HEK293 (cell line): ENCODE results near the gene ZBTB5.

Experiments
- CTCF ChIA-PET: fragments of 350-600 bp; formaldehyde crosslinking; extraction: SDS; loops from one replicate; lab custom pipeline; 2021; ENCODE audit warnings: antibody characterized with exemption; lab: Yijun Ruan, JAX
- POLR2A ChIA-PET: fragments of 300-600 bp; formaldehyde crosslinking; extraction: SDS; loops from one replicate; lab custom pipeline; 2020; ENCODE audit warnings: antibody characterized with exemption, inconsistent platforms; lab: Yijun Ruan, JAX
- H3K27ac ChIP-seq: fragments of 200-500 bp; sonication (Bioruptor generic); 2 replicates; pipeline ENCODE4 v1.5.1; 2014; ENCODE audit warnings: low read depth, low read length, control low read depth, inconsistent platforms; ENCODE audit errors: extremely low read depth
- H3K36me3 ChIP-seq, 2 experiments: fragments of 200-500 bp in 1 of 2; sonication (Bioruptor generic) in 1 of 2; 1 replicate in 1 of 2; 2 replicates in 1 of 2; pipeline ENCODE4 v1.5.1; 2014 to 2017; ENCODE audit warnings: inconsistent platforms in 2 of 2, low read length in 2 of 2; ENCODE audit not compliant: control insufficient read depth in 2 of 2, insufficient read depth in 1 of 2
- H3K4me1 ChIP-seq: fragments of 200-500 bp; sonication (Bioruptor generic); 2 replicates; pipeline ENCODE4 v1.5.1; 2014; ENCODE audit warnings: mild to moderate bottlenecking, low read length, inconsistent platforms; ENCODE audit not compliant: control insufficient read depth, insufficient read depth
- H3K4me3 ChIP-seq: 2 replicates; pipeline ENCODE4 v1.5.1; 2011; ENCODE audit warnings: low read depth, mild to moderate bottlenecking, control low read depth, low read length, moderate library complexity
- H3K9me3 ChIP-seq: fragments of 200-500 bp; sonication (Bioruptor generic); 2 replicates; pipeline ENCODE4 v1.5.1; 2014; ENCODE audit warnings: low read depth, low read length, inconsistent platforms; ENCODE audit not compliant: control insufficient read depth, insufficient read depth
- KLF9 ChIP-seq: fragments of 450-650 bp; formaldehyde crosslinking; IDR thresholded peaks from 2 replicates; pipeline ENCODE4 v1.5.1; 2016; ENCODE audit warnings: missing biosample characterization, missing genetic modification characterization, low read depth
- ZFP3 ChIP-seq: fragments of 450-650 bp; formaldehyde crosslinking; IDR thresholded peaks from 2 replicates; pipeline ENCODE4 v1.5.1; 2016; ENCODE audit warnings: low read depth, missing biosample characterization, missing genetic modification characterization
- ZNF138 ChIP-seq: fragments of 450-650 bp; formaldehyde crosslinking; IDR thresholded peaks from 2 replicates; pipeline ENCODE4 v1.5.1; 2016; ENCODE audit warnings: missing biosample characterization, missing genetic modification characterization, borderline replicate concordance
- ZNF175 ChIP-seq: fragments of 450-650 bp; formaldehyde crosslinking; IDR thresholded peaks from 2 replicates; pipeline ENCODE4 v1.5.1; 2016; ENCODE audit warnings: missing biosample characterization, missing genetic modification characterization
- ZNF223 ChIP-seq: fragments of 450-650 bp; formaldehyde crosslinking; IDR thresholded peaks from 2 replicates; pipeline ENCODE4 v1.5.1; 2016; ENCODE audit warnings: missing biosample characterization, missing genetic modification characterization
- ZNF23 ChIP-seq: fragments of 450-650 bp; formaldehyde crosslinking; IDR thresholded peaks from 2 replicates; pipeline ENCODE4 v1.5.1; 2016; ENCODE audit warnings: missing biosample characterization, missing genetic modification characterization, borderline replicate concordance
- ZNF248 ChIP-seq: fragments of 450-650 bp; formaldehyde crosslinking; IDR thresholded peaks from 2 replicates; pipeline ENCODE4 v1.5.1; 2017; ENCODE audit warnings: missing biosample characterization, missing genetic modification characterization
- ZNF266 ChIP-seq: fragments of 450-650 bp; formaldehyde crosslinking; IDR thresholded peaks from 2 replicates; pipeline ENCODE4 v1.5.1; 2016; ENCODE audit warnings: missing biosample characterization, missing genetic modification characterization, low read depth
- ZNF302 ChIP-seq: fragments of 450-650 bp; formaldehyde crosslinking; IDR thresholded peaks from 2 replicates; pipeline ENCODE4 v1.5.1; 2016; ENCODE audit warnings: missing biosample characterization, missing genetic modification characterization, low read depth
- ZNF341 ChIP-seq: fragments of 450-650 bp; formaldehyde crosslinking; IDR thresholded peaks from 2 replicates; pipeline ENCODE4; 2016; ENCODE audit warnings: low read depth, missing biosample characterization, missing genetic modification characterization
- ZNF529 ChIP-seq: fragments of 450-650 bp; formaldehyde crosslinking; IDR thresholded peaks from 2 replicates; pipeline ENCODE4 v1.5.1; 2017; ENCODE audit warnings: missing genetic modification characterization, missing biosample characterization; ENCODE audit not compliant: insufficient replicate concordance
- ZNF701 ChIP-seq: fragments of 450-650 bp; formaldehyde crosslinking; IDR thresholded peaks from 2 replicates; pipeline ENCODE4 v1.5.1; 2016; ENCODE audit warnings: missing biosample characterization, missing genetic modification characterization
- ZNF776 ChIP-seq: fragments of 450-650 bp; formaldehyde crosslinking; IDR thresholded peaks from 2 replicates; pipeline ENCODE4 v1.5.0; 2017; ENCODE audit warnings: missing biosample characterization, missing genetic modification characterization, borderline replicate concordance
- ZSCAN23 ChIP-seq: fragments of 450-650 bp; formaldehyde crosslinking; IDR thresholded peaks from 2 replicates; pipeline ENCODE4 v1.5.1; 2016; ENCODE audit warnings: missing biosample characterization, missing genetic modification characterization
- TF ChIP-seq, protein P1 (sequence below): fragments of 450-650 bp; formaldehyde crosslinking; IDR thresholded peaks from 2 replicates; pipeline ENCODE4 v1.5.1; 2016; ENCODE audit warnings: missing biosample characterization, missing genetic modification characterization
- TF ChIP-seq, protein P2 (sequence below): fragments of 450-650 bp; formaldehyde crosslinking; optimal IDR thresholded peaks from 2 replicates; pipeline ENCODE3; 2016; ENCODE audit warnings: missing biosample characterization, mild to moderate bottlenecking, missing genetic modification characterization
- TF ChIP-seq, protein P3 (sequence below): fragments of 450-650 bp; formaldehyde crosslinking; IDR thresholded peaks from 2 replicates; pipeline ENCODE4 v1.5.1; 2017; ENCODE audit warnings: missing biosample characterization, missing genetic modification characterization
- TF ChIP-seq, protein P4 (sequence below): fragments of 450-650 bp; formaldehyde crosslinking; IDR thresholded peaks from 2 replicates; pipeline ENCODE4 v1.5.1; 2017; ENCODE audit warnings: missing biosample characterization, missing genetic modification characterization

Gene ZBTB5

DNA sequence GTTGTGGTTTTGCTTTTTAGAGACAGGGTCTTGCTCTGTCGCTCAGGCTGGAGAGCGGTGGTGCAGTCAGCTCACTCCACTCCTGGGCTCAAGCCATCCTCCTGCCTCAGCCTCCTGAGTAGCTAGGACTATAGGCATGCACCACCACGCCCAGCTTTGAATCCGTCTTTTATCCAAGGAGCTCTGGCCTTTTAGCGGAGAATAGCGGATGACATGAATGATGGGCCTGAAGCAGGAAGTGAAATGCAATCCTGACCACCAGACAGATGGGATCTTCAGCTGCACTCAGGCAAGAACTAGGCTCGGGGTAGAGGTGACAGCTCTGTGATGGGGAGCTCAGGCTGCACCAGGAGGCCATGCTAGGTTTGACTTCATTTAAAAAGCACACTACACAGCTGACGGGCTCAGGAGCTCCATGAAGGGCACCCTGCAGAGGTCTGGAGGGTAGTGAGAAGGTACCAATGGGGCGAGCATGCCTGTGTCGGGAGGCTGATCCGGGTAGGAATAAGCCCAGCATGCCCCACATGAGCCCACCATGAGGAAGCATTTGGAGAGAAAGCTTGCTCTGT, 42.4 kb upstream of the ZBTB5 start:
- POLR2A ChIA-PET: interaction anchor here (0.5 to 1.4 kb wide), 3 partner anchors 21 to 1113 kb away, joined by 3 to 5 read pairs (median 5); partner anchors contain the start of genes ANKRD18A and ZBTB5
- H3K27ac ChIP-seq: no peak overlapping the region
- peaks cover 0 to 80% of the 10 kb centered on the region in 2 experiments; a peak in 2 of 3 replicates for H3K36me3 ChIP-seq
- H3K4me1 ChIP-seq: no peaks in the 10 kb centered on the region
- TF ChIP-seq ZNF248 (tag by site-specific recombination): no peak
- TF ChIP-seq, protein P1, sequence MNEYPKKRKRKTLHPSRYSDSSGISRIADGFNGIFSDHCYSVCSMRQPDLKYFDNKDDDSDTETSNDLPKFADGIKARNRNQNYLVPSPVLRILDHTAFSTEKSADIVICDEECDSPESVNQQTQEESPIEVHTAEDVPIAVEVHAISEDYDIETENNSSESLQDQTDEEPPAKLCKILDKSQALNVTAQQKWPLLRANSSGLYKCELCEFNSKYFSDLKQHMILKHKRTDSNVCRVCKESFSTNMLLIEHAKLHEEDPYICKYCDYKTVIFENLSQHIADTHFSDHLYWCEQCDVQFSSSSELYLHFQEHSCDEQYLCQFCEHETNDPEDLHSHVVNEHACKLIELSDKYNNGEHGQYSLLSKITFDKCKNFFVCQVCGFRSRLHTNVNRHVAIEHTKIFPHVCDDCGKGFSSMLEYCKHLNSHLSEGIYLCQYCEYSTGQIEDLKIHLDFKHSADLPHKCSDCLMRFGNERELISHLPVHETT (tag by site-specific recombination): no peak
- no peaks in the 10 kb centered on the region for H3K9me3 ChIP-seq
- CTCF ChIA-PET: no interaction called here
- H3K4me3 ChIP-seq: no peak overlapping the region

DNA sequence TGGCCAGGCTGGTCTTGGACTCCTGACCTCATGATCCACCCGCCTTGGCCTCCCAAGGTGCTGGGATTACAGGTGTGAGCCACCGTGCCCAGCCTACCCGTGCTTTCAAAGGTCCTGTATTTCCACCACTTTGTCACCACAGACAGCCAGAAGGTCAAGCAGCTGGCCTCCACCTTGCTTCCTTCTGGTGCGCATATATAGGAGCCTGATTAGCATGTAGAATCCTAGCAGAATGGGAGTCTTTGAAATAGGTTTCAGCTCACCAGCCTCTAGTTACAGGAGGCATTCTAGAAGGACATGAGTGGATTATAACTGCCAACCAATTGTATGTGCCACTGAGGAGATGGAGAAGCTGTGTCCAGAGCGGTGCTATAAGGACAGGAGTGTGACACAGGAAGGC, 39.4 kb upstream of the ZBTB5 start:
- TF ChIP-seq ZNF776 (tag by site-specific recombination) (no peak), ZNF302 (tag by site-specific recombination) (no peak), ZNF23 (tag by site-specific recombination) (no peak), ZNF138 (no peak), ZNF701 (tag by site-specific recombination) (no peak), ZNF223 (tag by site-specific recombination) (no peak), ZNF266 (tag by site-specific recombination) (no peak), ZNF529 (tag by site-specific recombination) (no peak), ZNF341 (tag by site-specific recombination) (no peak), KLF9 (tag by site-specific recombination) (no peak), ZSCAN23 (tag by site-specific recombination) (no peak), ZFP3 (no peak), ZNF175 (tag by site-specific recombination) (no peak)
- TF ChIP-seq, protein P2, sequence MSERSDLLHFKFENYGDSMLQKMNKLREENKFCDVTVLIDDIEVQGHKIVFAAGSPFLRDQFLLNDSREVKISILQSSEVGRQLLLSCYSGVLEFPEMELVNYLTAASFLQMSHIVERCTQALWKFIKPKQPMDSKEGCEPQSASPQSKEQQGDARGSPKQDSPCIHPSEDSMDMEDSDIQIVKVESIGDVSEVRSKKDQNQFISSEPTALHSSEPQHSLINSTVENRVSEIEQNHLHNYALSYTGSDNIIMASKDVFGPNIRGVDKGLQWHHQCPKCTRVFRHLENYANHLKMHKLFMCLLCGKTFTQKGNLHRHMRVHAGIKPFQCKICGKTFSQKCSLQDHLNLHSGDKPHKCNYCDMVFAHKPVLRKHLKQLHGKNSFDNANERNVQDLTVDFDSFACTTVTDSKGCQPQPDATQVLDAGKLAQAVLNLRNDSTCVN: no peak
- TF ChIP-seq, protein P3, sequence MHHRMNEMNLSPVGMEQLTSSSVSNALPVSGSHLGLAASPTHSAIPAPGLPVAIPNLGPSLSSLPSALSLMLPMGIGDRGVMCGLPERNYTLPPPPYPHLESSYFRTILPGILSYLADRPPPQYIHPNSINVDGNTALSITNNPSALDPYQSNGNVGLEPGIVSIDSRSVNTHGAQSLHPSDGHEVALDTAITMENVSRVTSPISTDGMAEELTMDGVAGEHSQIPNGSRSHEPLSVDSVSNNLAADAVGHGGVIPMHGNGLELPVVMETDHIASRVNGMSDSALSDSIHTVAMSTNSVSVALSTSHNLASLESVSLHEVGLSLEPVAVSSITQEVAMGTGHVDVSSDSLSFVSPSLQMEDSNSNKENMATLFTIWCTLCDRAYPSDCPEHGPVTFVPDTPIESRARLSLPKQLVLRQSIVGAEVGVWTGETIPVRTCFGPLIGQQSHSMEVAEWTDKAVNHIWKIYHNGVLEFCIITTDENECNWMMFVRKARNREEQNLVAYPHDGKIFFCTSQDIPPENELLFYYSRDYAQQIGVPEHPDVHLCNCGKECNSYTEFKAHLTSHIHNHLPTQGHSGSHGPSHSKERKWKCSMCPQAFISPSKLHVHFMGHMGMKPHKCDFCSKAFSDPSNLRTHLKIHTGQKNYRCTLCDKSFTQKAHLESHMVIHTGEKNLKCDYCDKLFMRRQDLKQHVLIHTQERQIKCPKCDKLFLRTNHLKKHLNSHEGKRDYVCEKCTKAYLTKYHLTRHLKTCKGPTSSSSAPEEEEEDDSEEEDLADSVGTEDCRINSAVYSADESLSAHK (tag by site-specific recombination): no peak
- TF ChIP-seq, protein P4, sequence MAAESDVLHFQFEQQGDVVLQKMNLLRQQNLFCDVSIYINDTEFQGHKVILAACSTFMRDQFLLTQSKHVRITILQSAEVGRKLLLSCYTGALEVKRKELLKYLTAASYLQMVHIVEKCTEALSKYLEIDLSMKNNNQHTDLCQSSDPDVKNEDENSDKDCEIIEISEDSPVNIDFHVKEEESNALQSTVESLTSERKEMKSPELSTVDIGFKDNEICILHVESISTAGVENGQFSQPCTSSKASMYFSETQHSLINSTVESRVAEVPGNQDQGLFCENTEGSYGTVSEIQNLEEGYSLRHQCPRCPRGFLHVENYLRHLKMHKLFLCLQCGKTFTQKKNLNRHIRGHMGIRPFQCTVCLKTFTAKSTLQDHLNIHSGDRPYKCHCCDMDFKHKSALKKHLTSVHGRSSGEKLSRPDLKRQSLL (tag by site-specific recombination): no peak
- Histone ChIP-seq H3K36me3 (peaks cover 0 to 94% of the 10 kb centered on the region in 2 experiments), H3K4me3 (no peak overlapping the region), H3K9me3 (no peaks in the 10 kb centered on the region), H3K4me1 (no peaks in the 10 kb centered on the region), H3K27ac (no peak overlapping the region)
- ChIA-PET POLR2A (interaction anchor here (3.3 kb wide), 1 partner anchor 18 kb away, joined by 12 read pairs; the partner anchor contains the start of gene POLR1E), CTCF (no interaction called here)
